BLaER1 treated with 17β-estradiol and CSF1 and Interleukin-3, amounts not matched to agents 10 nM and 100 nM (cell line): Measurements from ENCODE around the gene KDM5C.
A peak's percentile ranks its signal among the peaks of the same experiment; 100 is the strongest.

Experiments
- H3K27ac ChIP-seq, 11 experiments: shearing (Covaris generic); formaldehyde crosslinking; 2 replicates each; pipeline ENCODE4 v1.8.1; 2022
- H3K27me3 ChIP-seq, 11 experiments: shearing (Covaris generic); formaldehyde crosslinking; 2 replicates each; pipeline ENCODE4 v1.8.1; 2022
- H3K36me3 ChIP-seq, 11 experiments: shearing (Covaris generic); formaldehyde crosslinking; 2 replicates each; pipeline ENCODE4 v1.8.1; 2022
- H3K4me1 ChIP-seq, 10 experiments: shearing (Covaris generic); formaldehyde crosslinking; 2 replicates each; pipeline ENCODE4 v1.8.1; 2022
- H3K4me2 ChIP-seq, 11 experiments: shearing (Covaris generic); formaldehyde crosslinking; 2 replicates each; pipeline ENCODE4 v1.8.1; 2022
- H3K4me3 ChIP-seq, 10 experiments: shearing (Covaris generic); formaldehyde crosslinking; 2 replicates each; pipeline ENCODE4 v1.8.1; 2022
- H3K9ac ChIP-seq, 11 experiments: shearing (Covaris generic); formaldehyde crosslinking; 2 replicates each; pipeline ENCODE4 v1.8.1; 2022
- H3K9me3 ChIP-seq, 11 experiments: shearing (Covaris generic); formaldehyde crosslinking; replicated peaks in 1 of 11; 2 replicates each; pipeline ENCODE4 v1.8.1; 2022
- H4K20me1 ChIP-seq, 11 experiments: shearing (Covaris generic); formaldehyde crosslinking; 2 replicates each; pipeline ENCODE4 v1.8.1; 2022
- Cebpa-rat ChIP-seq, 11 experiments: shearing (Covaris generic); IDR thresholded peaks; 2 replicates each; pipeline ENCODE4 v1.8.1; 2022

KDM5C gene

DNA sequence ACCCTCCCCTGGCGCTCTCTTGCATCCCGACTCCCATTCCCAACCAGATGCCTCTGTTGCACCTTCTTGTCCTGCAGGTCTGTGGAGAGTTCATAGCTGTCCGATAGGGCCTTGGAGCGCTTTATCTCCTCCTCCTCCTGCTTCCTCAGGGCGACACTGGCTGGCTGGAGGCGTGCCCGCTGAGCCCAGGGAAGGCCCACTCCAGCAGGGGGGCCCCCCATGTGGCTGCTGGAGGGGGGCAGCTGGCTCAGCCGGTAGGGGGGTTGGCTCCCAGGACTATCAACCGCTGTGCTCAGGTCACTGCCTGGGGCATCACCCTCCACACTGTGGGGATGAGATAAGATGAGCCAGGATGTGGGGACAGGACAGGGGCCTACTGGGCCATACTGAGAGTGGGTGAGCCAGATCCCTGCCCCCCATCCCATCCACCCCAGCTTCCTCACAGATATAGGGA lies 30.8 kb upstream of the KDM5C start:
- peaks cover 0 to 50% (median 8%) of the 10 kb centered on the region in 11 experiments; a peak in 14 of 22 replicates for H4K20me1 ChIP-seq
- peaks cover 0 to 24% (median 10%) of the 10 kb centered on the region in 10 experiments; a peak in 15 of 20 replicates for H3K4me1 ChIP-seq
- H3K9me3 ChIP-seq, result peaks cover 0 to 7% (median 0%) of the 10 kb centered on the region in 11 experiments; a peak in 3 of 22 replicates
- no peak for TF ChIP-seq Cebpa-rat (IDR thresholded peaks at IDR 0.05)
- H3K4me2 ChIP-seq, result 0 out of 22 replicates have a peak overlapping the region, but pooled peaks of 1 of the 11 experiments have one; percentile 3
- no peak overlapping the region for H3K27ac ChIP-seq
- H3K9ac ChIP-seq, result no peak overlapping the region
- peaks cover 34 to 95% (median 83%) of the 10 kb centered on the region in 11 experiments for H3K27me3 ChIP-seq
- H3K4me3 ChIP-seq, result no peak overlapping the region
- H3K36me3 ChIP-seq, result peaks cover 0 to 21% (median 0%) of the 10 kb centered on the region in 11 experiments; a peak in 4 of 22 replicates

DNA sequence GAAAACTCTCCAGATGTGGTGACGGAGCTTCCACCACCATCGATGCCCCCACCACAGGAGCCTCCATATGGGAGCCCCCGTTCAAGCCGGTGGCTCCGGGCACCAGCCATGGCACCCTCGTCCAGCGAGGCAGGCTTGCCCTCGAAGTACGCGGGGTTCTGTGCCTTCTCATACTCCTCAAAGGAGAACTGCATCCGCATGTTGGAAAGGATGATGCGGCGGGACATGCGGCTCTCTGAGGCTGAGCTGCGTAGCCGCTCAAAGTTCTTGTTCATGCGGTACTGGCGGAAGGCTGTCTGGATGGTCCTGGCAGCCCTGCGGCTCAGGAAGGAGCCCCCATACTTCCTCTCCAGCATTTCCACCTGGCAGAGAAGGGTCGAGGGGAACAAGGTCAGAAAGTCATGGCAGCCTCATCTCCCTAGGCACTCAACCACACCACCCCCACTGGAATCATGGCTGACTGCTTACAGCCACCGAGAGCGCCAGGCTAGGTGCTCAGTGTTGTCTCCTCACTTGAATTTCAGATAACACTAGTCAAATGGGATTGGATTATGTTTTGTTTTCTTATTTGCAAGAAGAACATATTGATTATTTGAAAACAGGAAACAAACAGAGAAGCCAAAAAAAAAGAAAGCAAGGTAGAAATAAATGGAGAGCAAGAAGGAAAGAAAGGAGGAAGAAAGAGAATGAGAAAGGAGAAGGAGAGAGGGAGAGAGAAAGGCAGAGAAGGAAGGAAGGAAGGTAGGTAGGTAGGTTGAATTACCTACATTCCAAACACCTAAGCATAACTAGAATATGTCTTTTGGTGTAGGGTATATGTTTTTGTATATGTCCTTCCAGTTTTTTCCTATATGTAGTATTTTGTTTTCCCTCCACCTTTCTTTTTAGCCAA lies 29.8 kb upstream of the KDM5C start:
- Histone ChIP-seq H4K20me1 (peaks cover 0 to 47% (median 0%) of the 10 kb centered on the region in 11 experiments; a peak in 11 of 22 replicates), H3K4me2 (peak overlapping the region in 3 of 11 experiments; percentile 5 to 19 (median 7); a peak in 1 of 22 replicates), H3K4me1 (peaks cover 0 to 19% (median 4%) of the 10 kb centered on the region in 10 experiments; a peak in 7 of 20 replicates), H3K27me3 (peaks cover 30 to 95% (median 83%) of the 10 kb centered on the region in 11 experiments), H3K4me3 (no peak overlapping the region), H3K9ac (no peak overlapping the region), H3K9me3 (peaks cover 0 to 7% (median 0%) of the 10 kb centered on the region in 11 experiments; a peak in 3 of 22 replicates), H3K36me3 (peaks cover 0 to 28% (median 0%) of the 10 kb centered on the region in 11 experiments; a peak in 4 of 22 replicates), H3K27ac (no peak overlapping the region)
- TF ChIP-seq Cebpa-rat (IDR thresholded peaks at IDR 0.05), result no peak

DNA sequence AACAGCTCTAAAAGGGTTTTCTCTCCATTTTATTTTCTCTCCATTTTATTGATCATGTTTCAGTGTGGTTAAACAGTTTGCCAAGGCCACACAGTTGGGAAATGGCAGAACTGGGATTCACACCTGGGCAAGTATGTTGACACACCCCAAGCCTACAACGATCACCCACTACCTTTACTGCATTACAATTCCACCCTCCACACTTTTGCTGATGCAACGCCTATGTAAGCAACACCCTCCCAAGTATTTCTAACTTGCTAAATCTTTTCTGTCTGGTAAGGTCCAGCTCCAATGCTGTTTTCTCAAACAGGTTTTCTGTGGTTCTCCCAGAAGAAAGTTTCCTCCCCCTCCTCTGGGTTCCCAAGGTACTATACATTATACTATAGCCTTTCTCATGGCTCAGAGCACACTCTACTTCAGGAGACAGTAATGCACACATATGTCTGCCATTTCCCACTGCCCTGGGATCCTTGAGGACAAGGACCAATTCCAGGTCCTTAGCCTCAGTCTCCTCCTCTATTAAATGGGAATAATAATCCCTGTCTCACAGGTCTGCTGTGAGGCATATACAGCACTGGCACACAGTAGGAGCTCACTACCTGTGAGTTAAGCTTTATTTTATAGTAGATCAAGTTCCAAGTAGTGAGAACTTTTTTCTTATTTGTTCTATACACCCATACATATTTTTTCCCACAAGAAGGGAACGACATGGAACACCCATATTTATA lies 28.4 kb upstream of the KDM5C start:
- peaks cover 0 to 7% (median 0%) of the 10 kb centered on the region in 11 experiments; a peak in 3 of 22 replicates for H3K9me3 ChIP-seq
- peaks cover 0 to 19% (median 4%) of the 10 kb centered on the region in 10 experiments; a peak in 7 of 20 replicates for H3K4me1 ChIP-seq
- no peak for TF ChIP-seq Cebpa-rat (IDR thresholded peaks at IDR 0.05)
- no peak overlapping the region for H3K9ac ChIP-seq
- H3K27ac ChIP-seq, result no peak overlapping the region
- peaks cover 0 to 31% (median 0%) of the 10 kb centered on the region in 11 experiments; a peak in 5 of 22 replicates for H3K36me3 ChIP-seq
- peaks cover 0 to 47% (median 0%) of the 10 kb centered on the region in 11 experiments; a peak in 12 of 22 replicates for H4K20me1 ChIP-seq
- no peak overlapping the region for H3K4me2 ChIP-seq
- no peak overlapping the region for H3K4me3 ChIP-seq
- peaks cover 37 to 98% (median 88%) of the 10 kb centered on the region in 11 experiments for H3K27me3 ChIP-seq

DNA sequence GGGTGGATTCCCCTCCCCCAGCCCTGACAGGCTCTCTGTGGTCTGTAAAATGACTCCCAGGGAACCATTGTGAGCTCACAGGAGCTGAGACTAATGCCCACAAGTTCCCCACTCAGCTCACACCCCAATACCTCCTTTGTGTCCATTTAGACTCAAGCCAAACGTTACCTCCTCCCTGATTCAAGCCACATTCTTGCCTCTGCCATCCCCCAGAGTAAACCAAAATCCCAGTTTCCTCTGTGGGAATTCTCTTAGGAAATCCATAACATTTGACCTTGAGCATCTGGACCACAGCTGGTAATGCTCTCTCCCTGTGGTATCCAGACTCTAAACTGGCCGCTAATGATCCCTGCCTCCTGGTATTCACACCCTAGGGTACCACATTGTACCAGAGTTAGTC lies 26.3 kb upstream of the KDM5C start:
- Histone ChIP-seq H3K36me3 (peaks cover 0 to 48% (median 0%) of the 10 kb centered on the region in 11 experiments; a peak in 5 of 22 replicates), H3K27ac (no peak overlapping the region), H4K20me1 (peaks cover 0 to 34% (median 0%) of the 10 kb centered on the region in 11 experiments; a peak in 9 of 22 replicates), H3K27me3 (peaks cover 44 to 99% (median 95%) of the 10 kb centered on the region in 11 experiments), H3K4me2 (no peak overlapping the region), H3K4me1 (peaks cover 0 to 13% (median 0%) of the 10 kb centered on the region in 10 experiments; a peak in 2 of 20 replicates), H3K9me3 (peaks cover 0 to 7% (median 0%) of the 10 kb centered on the region in 11 experiments; a peak in 3 of 22 replicates), H3K4me3 (no peak overlapping the region), H3K9ac (no peak overlapping the region)
- no peak for TF ChIP-seq Cebpa-rat (IDR thresholded peaks at IDR 0.05)

DNA sequence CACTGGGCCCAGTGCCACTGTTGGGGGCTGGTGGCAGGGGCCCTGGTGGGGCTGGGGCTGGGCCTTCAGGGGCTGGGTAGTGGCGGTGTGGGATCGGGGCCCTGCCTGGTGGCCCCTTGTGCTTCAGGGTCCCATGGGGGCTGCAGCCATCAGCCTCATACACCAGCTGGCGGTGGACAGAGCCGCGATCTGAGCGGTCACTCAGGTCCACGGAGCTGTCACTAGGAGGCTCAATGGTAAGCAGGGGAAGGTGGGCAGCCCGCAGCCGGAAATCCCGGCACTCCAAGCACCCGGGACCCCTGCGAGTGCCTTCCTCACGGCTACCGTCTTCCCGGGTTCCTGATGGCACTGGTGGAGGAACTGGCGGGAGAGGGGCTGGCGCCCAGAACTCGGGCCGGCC lies 25.5 kb upstream of the KDM5C start:
- Histone ChIP-seq H3K9me3 (peaks cover 0 to 7% (median 0%) of the 10 kb centered on the region in 11 experiments; a peak in 3 of 22 replicates), H3K4me3 (no peak overlapping the region), H3K4me1 (peaks cover 0 to 10% (median 0%) of the 10 kb centered on the region in 10 experiments; a peak in 2 of 20 replicates), H3K4me2 (no peak overlapping the region), H3K36me3 (peaks cover 0 to 50% (median 0%) of the 10 kb centered on the region in 11 experiments; a peak in 5 of 22 replicates), H4K20me1 (peaks cover 0 to 28% (median 0%) of the 10 kb centered on the region in 11 experiments; a peak in 8 of 22 replicates), H3K27me3 (peaks cover 44 to 100% (median 97%) of the 10 kb centered on the region in 11 experiments), H3K27ac (no peak overlapping the region), H3K9ac (no peak overlapping the region)
- no peak for TF ChIP-seq Cebpa-rat (IDR thresholded peaks at IDR 0.05)

DNA sequence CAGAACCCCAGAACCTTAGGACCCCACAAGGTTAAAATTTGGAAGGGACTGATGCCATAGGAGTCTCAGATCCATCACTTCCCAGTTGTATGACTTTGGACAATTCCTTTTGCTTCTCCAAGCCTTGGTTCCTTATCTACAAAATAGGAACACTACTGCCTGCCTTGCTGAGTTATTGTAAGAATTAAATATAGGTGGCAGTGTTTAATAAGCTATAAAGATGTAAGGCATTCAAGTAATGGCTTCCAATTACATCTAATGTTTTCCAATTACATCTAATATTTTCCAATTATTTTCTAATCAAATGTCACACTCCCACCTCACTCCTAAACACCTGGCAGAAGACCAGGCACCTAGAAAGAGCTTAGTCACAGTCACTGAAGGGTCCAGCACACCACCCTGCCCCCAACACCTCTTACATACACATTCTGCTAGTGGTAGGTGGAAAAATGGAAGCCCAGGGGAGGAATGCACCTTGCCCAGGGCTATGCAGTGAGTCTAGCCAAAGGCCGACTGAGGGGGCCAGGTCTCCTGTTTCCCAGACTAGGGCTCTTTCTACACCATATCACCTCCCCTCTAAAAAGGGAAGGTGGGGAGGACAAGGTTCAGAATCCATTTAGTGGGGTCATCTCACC lies 24.5 kb upstream of the KDM5C start:
- peaks cover 0 to under 1% (median 0%) of the 10 kb centered on the region in 10 experiments; a peak in 2 of 20 replicates for H3K4me1 ChIP-seq
- no peak overlapping the region for H3K9ac ChIP-seq
- TF ChIP-seq Cebpa-rat (IDR thresholded peaks at IDR 0.05), result no peak

DNA sequence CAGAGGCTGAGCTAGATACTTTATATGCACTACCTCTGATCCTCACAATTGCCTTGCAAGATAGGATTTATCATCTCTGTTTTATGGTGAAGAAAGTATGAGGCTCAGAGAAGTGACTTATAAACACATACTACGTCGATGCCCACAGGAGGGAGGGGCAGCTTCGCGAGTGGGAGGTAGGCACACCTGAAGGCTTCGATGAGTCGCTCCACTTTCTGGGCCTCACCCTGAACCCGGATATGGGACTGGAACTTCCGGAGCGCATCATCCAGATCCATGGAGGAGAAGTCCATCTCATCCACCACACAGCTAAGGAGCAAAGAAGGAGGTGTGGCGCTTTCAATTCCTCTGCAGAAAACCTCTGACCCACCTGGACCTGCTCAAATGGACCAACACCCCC lies 22.9 kb upstream of the KDM5C start:
- TF ChIP-seq Cebpa-rat (IDR thresholded peaks at IDR 0.05), result no peak
- peaks cover 0 to 39% (median 0%) of the 10 kb centered on the region in 11 experiments; a peak in 5 of 22 replicates for H3K36me3 ChIP-seq

More for the DNA sequence above, 24.5 kb upstream of the KDM5C start:
- H3K27ac ChIP-seq, result no peak overlapping the region
- peaks cover 0 to 7% (median 0%) of the 10 kb centered on the region in 11 experiments; a peak in 3 of 22 replicates for H3K9me3 ChIP-seq
- H3K27me3 ChIP-seq, result peaks cover 43 to 98% (median 90%) of the 10 kb centered on the region in 11 experiments
- H3K4me3 ChIP-seq, result no peak overlapping the region
- H3K36me3 ChIP-seq, result peaks cover 0 to 49% (median 0%) of the 10 kb centered on the region in 11 experiments; a peak in 5 of 22 replicates
- H4K20me1 ChIP-seq, result peaks cover 0 to 25% (median 0%) of the 10 kb centered on the region in 11 experiments; a peak in 8 of 22 replicates
- H3K4me2 ChIP-seq, result no peak overlapping the region

More for the DNA sequence above, 22.9 kb upstream of the KDM5C start:
- Histone ChIP-seq H3K9ac (no peak overlapping the region), H3K9me3 (peaks cover 0 to 7% (median 0%) of the 10 kb centered on the region in 11 experiments; a peak in 3 of 22 replicates), H3K4me1 (no peaks in the 10 kb centered on the region), H3K4me3 (no peak overlapping the region), H3K4me2 (no peak overlapping the region), H3K27me3 (peaks cover 39 to 95% (median 78%) of the 10 kb centered on the region in 11 experiments; a peak in 20 of 22 replicates), H4K20me1 (peaks cover 0 to 25% (median 0%) of the 10 kb centered on the region in 11 experiments; a peak in 8 of 22 replicates), H3K27ac (no peak overlapping the region)
